Nephron progenitor cell (in vitro differentiated cells): ENCODE data around the gene NTRK2.

ENCODE experiments used
- DNase-seq: peaks from one replicate; pipeline ENCODE4 v3.0.0; 2021
- H3K27ac Mint-ChIP-seq: 2 replicates; pipeline ENCODE4 v1.8.0; 2021; ENCODE audit warnings: mild to moderate bottlenecking, moderate library complexity, mixed read lengths
- H3K27me3 Mint-ChIP-seq: 2 replicates; pipeline ENCODE4 v1.8.0; 2021; ENCODE audit warnings: mild to moderate bottlenecking, low read depth, mixed read lengths; ENCODE audit not compliant: poor library complexity
- H3K36me3 Mint-ChIP-seq: 2 replicates; pipeline ENCODE4 v1.8.0; 2021; ENCODE audit warnings: low read depth, mixed read lengths
- H3K4me1 Mint-ChIP-seq: 2 replicates; pipeline ENCODE4 v1.8.0; 2021; ENCODE audit warnings: mixed read lengths
- H3K4me3 Mint-ChIP-seq: 2 replicates; pipeline ENCODE4 v1.8.0; 2021; ENCODE audit warnings: mild to moderate bottlenecking, moderate library complexity, mixed read lengths
- H3K9me3 Mint-ChIP-seq: 2 replicates; pipeline ENCODE4 v1.8.0; 2021; ENCODE audit warnings: mild to moderate bottlenecking, moderate library complexity, mixed read lengths
- TF ChIP-seq, protein P1 (sequence below): fragments of 200-600 bp; sonication (generic); IDR thresholded peaks from 2 replicates; pipeline ENCODE4 v1.5.0; 2021; ENCODE audit warnings: antibody characterized with exemption

Gene NTRK2

DNA sequence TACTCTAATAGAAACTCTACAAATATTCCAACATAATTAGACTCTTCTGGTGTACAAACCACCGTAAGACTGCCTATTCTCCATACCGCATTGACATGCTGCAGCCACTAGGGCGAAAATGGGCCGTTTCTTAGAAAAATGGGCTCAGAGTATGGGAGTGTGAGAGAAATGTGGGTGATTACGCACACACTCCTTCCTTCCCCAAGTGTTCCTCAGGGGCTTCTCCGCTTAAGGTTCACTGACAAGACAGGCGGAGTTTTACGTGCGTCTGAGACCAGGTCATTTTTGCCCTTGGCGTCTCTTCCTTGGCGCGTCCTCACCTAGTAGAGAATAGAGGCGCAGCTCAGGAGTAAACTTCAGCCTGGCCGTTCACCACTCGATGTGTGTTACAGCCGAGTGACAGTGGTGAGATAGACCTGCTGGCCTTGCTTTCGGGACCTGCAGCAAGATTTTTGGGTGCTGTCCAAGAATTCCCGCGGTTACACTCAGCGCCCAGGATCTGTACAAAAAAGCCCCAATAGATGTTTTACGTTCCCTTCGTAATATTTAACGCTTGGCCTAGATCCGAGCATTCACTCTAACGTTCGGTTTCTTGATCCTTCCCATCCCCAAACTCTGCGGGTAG lies 1.8 kb upstream of the NTRK2 start:
- peaks cover 25% of the 10 kb centered on the region for H3K9me3 Mint-ChIP-seq
- H3K4me3 Mint-ChIP-seq, result peak overlapping the region; percentile 93
- H3K27ac Mint-ChIP-seq, result no peak overlapping the region
- TF ChIP-seq, protein P1, sequence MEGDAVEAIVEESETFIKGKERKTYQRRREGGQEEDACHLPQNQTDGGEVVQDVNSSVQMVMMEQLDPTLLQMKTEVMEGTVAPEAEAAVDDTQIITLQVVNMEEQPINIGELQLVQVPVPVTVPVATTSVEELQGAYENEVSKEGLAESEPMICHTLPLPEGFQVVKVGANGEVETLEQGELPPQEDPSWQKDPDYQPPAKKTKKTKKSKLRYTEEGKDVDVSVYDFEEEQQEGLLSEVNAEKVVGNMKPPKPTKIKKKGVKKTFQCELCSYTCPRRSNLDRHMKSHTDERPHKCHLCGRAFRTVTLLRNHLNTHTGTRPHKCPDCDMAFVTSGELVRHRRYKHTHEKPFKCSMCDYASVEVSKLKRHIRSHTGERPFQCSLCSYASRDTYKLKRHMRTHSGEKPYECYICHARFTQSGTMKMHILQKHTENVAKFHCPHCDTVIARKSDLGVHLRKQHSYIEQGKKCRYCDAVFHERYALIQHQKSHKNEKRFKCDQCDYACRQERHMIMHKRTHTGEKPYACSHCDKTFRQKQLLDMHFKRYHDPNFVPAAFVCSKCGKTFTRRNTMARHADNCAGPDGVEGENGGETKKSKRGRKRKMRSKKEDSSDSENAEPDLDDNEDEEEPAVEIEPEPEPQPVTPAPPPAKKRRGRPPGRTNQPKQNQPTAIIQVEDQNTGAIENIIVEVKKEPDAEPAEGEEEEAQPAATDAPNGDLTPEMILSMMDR, result peak; percentile 55
- H3K27me3 Mint-ChIP-seq, result peaks cover 67% of the 10 kb centered on the region
- peaks cover 37% of the 10 kb centered on the region for H3K4me1 Mint-ChIP-seq
- H3K36me3 Mint-ChIP-seq, result peaks cover 12% of the 10 kb centered on the region
- DNase-seq, result peak; percentile 34

DNA sequence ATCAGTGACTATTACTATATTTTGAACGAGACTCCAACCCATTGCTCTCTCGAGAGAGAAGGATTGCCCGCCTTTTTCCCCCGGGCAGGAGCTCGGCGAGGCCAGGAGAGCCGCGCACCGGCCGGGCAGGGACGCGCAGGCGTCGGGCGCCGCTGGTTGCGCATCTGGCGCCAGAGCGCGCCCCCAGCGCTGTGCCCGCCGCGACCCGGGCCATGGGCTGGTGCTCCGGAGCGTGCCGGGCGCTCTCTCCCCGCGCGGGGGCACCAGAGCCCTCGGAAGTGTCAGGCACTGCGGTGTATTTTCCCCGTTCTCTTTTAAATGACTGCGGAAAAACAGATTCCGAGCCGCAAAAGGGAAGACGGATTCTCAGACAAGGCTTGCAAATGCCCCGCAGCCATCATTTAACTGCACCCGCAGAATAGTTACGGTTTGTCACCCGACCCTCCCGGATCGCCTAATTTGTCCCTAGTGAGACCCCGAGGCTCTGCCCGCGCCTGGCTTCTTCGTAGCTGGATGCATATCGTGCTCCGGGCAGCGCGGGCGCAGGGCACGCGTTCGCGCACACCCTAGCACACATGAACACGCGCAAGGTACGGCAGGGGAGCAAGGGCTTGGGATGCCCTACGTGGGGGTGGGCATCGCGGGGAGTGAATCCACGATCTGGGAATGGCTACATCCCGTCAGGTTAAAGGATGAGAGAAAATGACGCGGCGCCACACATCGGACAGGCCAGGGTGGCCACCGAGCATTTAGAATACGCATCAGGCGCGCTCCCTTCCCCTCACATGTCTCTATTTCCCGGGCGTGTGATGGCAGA lies 1.1 kb upstream of the NTRK2 start:
- Mint-ChIP-seq H3K4me1 (peaks cover 41% of the 10 kb centered on the region), H3K27ac (no peak overlapping the region), H3K36me3 (peaks cover 12% of the 10 kb centered on the region), H3K9me3 (peaks cover 23% of the 10 kb centered on the region), H3K27me3 (peaks cover 72% of the 10 kb centered on the region), H3K4me3 (peak overlapping the region; percentile 93)
- TF ChIP-seq, protein P1, result peak; percentile 62
- DNase-seq, result peak; percentile 90

DNA sequence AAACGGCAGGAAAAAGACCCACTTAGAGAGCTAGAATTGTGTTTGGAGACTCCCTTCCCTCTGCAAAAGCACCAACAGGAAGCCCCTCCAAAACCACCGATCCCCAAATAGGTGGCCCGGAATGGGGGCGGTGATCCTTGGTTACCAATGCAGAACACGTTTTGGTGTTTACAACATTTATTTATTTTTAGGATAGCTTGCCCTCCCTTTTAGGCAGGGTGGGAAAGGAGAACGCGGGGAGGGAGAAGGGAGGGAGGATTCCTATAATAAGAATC lies 579 bp upstream of the NTRK2 start:
- TF ChIP-seq, protein P1, result no peak
- H3K9me3 Mint-ChIP-seq, result peaks cover 17% of the 10 kb centered on the region
- H3K36me3 Mint-ChIP-seq, result peaks cover 12% of the 10 kb centered on the region
- peaks cover 47% of the 10 kb centered on the region for H3K4me1 Mint-ChIP-seq
- peak overlapping the region; percentile 93 for H3K4me3 Mint-ChIP-seq
- DNase-seq, result no peak
- H3K27ac Mint-ChIP-seq, result no peak overlapping the region
- H3K27me3 Mint-ChIP-seq, result peaks cover 76% of the 10 kb centered on the region

- Mint-ChIP-seq H3K27ac (no peak overlapping the region), H3K4me1 (peaks cover 61% of the 10 kb centered on the region), H3K9me3 (peaks cover 7% of the 10 kb centered on the region), H3K4me3 (peak overlapping the region; percentile 87), H3K36me3 (peaks cover 7% of the 10 kb centered on the region), H3K27me3 (peaks cover 70% of the 10 kb centered on the region)
- TF ChIP-seq, protein P1, result no peak
- DNase-seq, result peak; percentile 58
Measured at GRCh38 chr9:84670138-84671041, 861 bp downstream of the NTRK2 start.

DNA sequence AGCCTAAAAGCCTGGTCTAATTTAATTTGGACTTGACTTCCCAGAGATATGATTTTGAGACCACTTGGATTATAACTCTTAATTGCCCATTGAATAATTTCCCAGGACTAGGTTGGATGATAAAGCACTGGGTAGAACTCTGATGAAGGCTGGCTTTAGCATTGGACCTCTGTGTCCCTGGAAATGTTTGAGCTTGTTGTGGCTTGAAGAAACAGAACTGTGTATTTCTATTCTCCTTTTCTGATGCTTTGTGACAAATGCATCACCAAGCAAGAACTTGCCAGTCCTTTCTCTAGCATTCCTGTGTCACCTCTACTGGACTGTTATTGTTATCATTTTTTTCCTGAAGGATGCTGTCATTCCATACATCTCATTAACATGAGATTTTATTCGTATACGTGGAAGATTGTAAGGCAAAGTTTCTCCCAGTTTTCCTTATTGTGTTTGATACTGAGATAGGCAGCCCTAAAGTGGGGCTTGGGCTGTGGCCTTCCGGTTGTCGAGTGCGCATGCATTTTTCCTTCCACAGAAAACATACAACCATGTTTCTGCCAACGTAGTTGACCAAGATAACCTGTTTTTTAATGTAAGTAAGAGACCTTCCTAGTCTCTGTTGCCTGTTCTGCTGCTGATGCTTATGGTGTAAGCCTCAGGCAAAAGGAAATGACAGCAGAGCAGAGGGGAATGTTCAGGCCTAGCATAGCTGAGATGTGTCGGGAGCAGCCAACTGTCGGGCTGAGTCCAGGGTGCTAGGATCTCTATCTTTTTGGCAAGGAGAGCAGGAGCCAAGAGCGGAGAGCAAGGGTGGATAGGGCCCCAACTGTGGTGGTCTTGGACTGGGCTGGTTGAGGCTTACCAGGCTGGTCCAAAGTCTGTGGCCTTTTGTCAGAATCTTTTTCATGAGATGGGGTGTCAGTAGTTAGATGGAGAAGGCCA lies 2.3 kb downstream of the NTRK2 start:
- peaks cover 61% of the 10 kb centered on the region for H3K27me3 Mint-ChIP-seq

More for the DNA sequence above, 2.3 kb downstream of the NTRK2 start:
- H3K4me1 Mint-ChIP-seq, result peaks cover 76% of the 10 kb centered on the region
- H3K9me3 Mint-ChIP-seq, result no peaks in the 10 kb centered on the region
- H3K36me3 Mint-ChIP-seq, result no peaks in the 10 kb centered on the region
- peak overlapping the region; percentile 87 for H3K4me3 Mint-ChIP-seq
- TF ChIP-seq, protein P1, result no peak
- no peak overlapping the region for H3K27ac Mint-ChIP-seq
- no peak for DNase-seq
